ENCODE results near the gene RPL22.

The RPL22 gene

GRCh38 chr1:6200188-6200809 lies 904 bp upstream of the RPL22 start:
- DNase-seq = no peak

GRCh38 chr1:6198646-6199297 lies 623 bp downstream of the RPL22 start:
- no peak for DNase-seq

- no peak for DNase-seq
These were observed 1.5 kb downstream of the RPL22 start for GRCh38 chr1:6197746-6198427.

- no peak for DNase-seq
These were observed 7.4 kb downstream of the RPL22 start for GRCh38 chr1:6191968-6192367.

- DNase-seq = no peak
These were observed 10.9 kb downstream of the RPL22 start for GRCh38 chr1:6188466-6188865.

- DNase-seq = peak; percentile 52
These were observed 13.6 kb downstream of the RPL22 start for GRCh38 chr1:6185635-6186382.

- no peak for DNase-seq
These were observed 14.2 kb downstream of the RPL22 start for GRCh38 chr1:6185151-6185550.

GRCh38 chr1:6184083-6184783 lies 15.2 kb downstream of the RPL22 start:
- no peak for DNase-seq

GRCh38 chr1:6183520-6183989 lies 15.8 kb downstream of the RPL22 start:
- no peak for DNase-seq

GRCh38 chr1:6181347-6181770 lies 18.0 kb downstream of the RPL22 start:
- DNase-seq = no peak

GRCh38 chr1:6180707-6181311 lies 18.6 kb downstream of the RPL22 start:
- DNase-seq = peak; percentile 53

- peak; percentile 59 for DNase-seq
These were observed 19.1 kb downstream of the RPL22 start, which contains the start of gene CHD5 for GRCh38 chr1:6180268-6180706. CHD5 (minus strand) TSS chr1:6180321; CDS start chr1:6180023, 298 bp downstream.

- DNase-seq = no peak
These were observed 19.7 kb downstream of the RPL22 start for GRCh38 chr1:6179564-6180175.

- no peak for DNase-seq
These were observed 20.4 kb downstream of the RPL22 start for GRCh38 chr1:6178751-6179563.

- DNase-seq = no peak
These were observed 21.6 kb downstream of the RPL22 start for GRCh38 chr1:6177681-6178380.

GRCh38 chr1:6176779-6177178 lies 22.6 kb downstream of the RPL22 start:
- DNase-seq = no peak

GRCh38 chr1:6175411-6175828 lies 24.0 kb downstream of the RPL22 start:
- no peak for DNase-seq

GRCh38 chr1:6174621-6175410 lies 24.6 kb downstream of the RPL22 start:
- no peak for DNase-seq

- DNase-seq = no peak
These were observed 26.8 kb downstream of the RPL22 start for GRCh38 chr1:6172549-6172948.
